Activated gamma-delta T cell treated with anti-CD3 and anti-CD28 coated beads, Interleukin-2, amount 50 U/mL, for 16 hours (primary cell): ENCODE results near the gene KCTD16.

ENCODE experiments used
- DNase-seq: peaks from one replicate; pipeline ENCODE4 v3.0.0-alpha.2; 2020; ENCODE audit warnings: low read depth

KCTD16 gene

GRCh38 chr5:144404672-144405071, 234.0 kb downstream of the KCTD16 start:
- no peak for DNase-seq

GRCh38 chr5:144405991-144406390, 235.3 kb downstream of the KCTD16 start:
- no peak for DNase-seq

- DNase-seq, result no peak
Measured at GRCh38 chr5:144406442-144406841, 235.8 kb downstream of the KCTD16 start.

- DNase-seq, result no peak
Measured at GRCh38 chr5:144414202-144415029, 243.7 kb downstream of the KCTD16 start.

GRCh38 chr5:144416196-144416595, 245.5 kb downstream of the KCTD16 start:
- no peak for DNase-seq

- DNase-seq, result no peak
Measured at GRCh38 chr5:144418719-144419118, 248.0 kb downstream of the KCTD16 start.

- no peak for DNase-seq
Measured at GRCh38 chr5:144421411-144421810, 250.7 kb downstream of the KCTD16 start.

GRCh38 chr5:144422018-144422727, 251.5 kb downstream of the KCTD16 start:
- DNase-seq, result no peak

- no peak for DNase-seq
Measured at GRCh38 chr5:144427866-144428265, 257.2 kb downstream of the KCTD16 start.

GRCh38 chr5:144428326-144428725, 257.7 kb downstream of the KCTD16 start:
- DNase-seq, result no peak

GRCh38 chr5:144429405-144429804, 258.7 kb downstream of the KCTD16 start:
- no peak for DNase-seq

GRCh38 chr5:144429905-144430304, 259.2 kb downstream of the KCTD16 start:
- no peak for DNase-seq

- no peak for DNase-seq
Measured at GRCh38 chr5:144433140-144433822, 262.6 kb downstream of the KCTD16 start.

- DNase-seq, result no peak
Measured at GRCh38 chr5:144433893-144434292, 263.2 kb downstream of the KCTD16 start.

GRCh38 chr5:144436007-144436406, 265.3 kb downstream of the KCTD16 start:
- no peak for DNase-seq

- DNase-seq, result no peak
Measured at GRCh38 chr5:144438237-144438636, 267.6 kb downstream of the KCTD16 start.

- DNase-seq, result no peak
Measured at GRCh38 chr5:144448457-144448856, 277.8 kb downstream of the KCTD16 start.

GRCh38 chr5:144451187-144451973, 280.7 kb downstream of the KCTD16 start:
- no peak for DNase-seq

- no peak for DNase-seq
Measured at GRCh38 chr5:144453753-144454152, 283.1 kb downstream of the KCTD16 start.

GRCh38 chr5:144457160-144457559, 286.5 kb downstream of the KCTD16 start:
- DNase-seq, result no peak

GRCh38 chr5:144458216-144458615, 287.5 kb downstream of the KCTD16 start:
- no peak for DNase-seq

- DNase-seq, result no peak
Measured at GRCh38 chr5:144460600-144460999, 289.9 kb downstream of the KCTD16 start.
